Right cardiac atrium (tissue), 5 donors: ENCODE measurements around the gene CLTRN. TPM values are rescaled to one million over a fixed set of nuclear protein-coding genes. Genes with fewer than 3 reads are reported as not detected.
"Not testable (repeated sequence)": the region's sequence is repeated elsewhere in the genome, so short reads cannot be mapped to it uniquely, and the experiment has no call there.

Experiments used
- ATAC-seq, 2 donors: fragments of 200-7000 bp; cut with Tn5 transposase; one replicate each; pipeline versions ENCODE4 v1.8.0 to v1.9.1; 2020; ENCODE audit warnings: moderate library complexity in 2 of 2, mild to moderate bottlenecking in 1 of 2
- DNase-seq, 3 donors: peaks; one replicate each; pipeline ENCODE4 v3.0.0-alpha.2; 2020
- H3K27ac ChIP-seq: one replicate; pipeline ENCODE4 v1.5.1; 2013; ENCODE audit warnings: mild to moderate bottlenecking, low read length, control low read depth, moderate library complexity
- H3K27me3 ChIP-seq: one replicate; pipeline ENCODE4 v1.6.1; 2013; ENCODE audit not compliant: control insufficient read depth, insufficient read depth
- H3K4me1 ChIP-seq: one replicate; pipeline ENCODE4 v1.6.1; 2013; ENCODE audit warnings: low read length; ENCODE audit not compliant: control insufficient read depth, insufficient read depth
- H3K4me3 ChIP-seq: one replicate; pipeline ENCODE4 v1.5.1; 2013; ENCODE audit warnings: low read length, control low read depth
- H3K9me3 ChIP-seq: one replicate; pipeline ENCODE4 v1.6.1; 2013; ENCODE audit warnings: low read length; ENCODE audit not compliant: control insufficient read depth
- WGBS: extraction: QIAGEN DNeasy Blood & Tissue Kit; methylation state at CpG from one replicate; pipeline ENCODE4 v1.1.7; 2013; 5-methylcytosine and 5-hydroxymethylcytosine counted together
- intact Hi-C, 4 donors: fragments of 100-400 bp; cut with DNase I; formaldehyde crosslinking; loops; one replicate each; pipeline versions ENCODE4 v1.11.0 to v1.14.0; 2022 to 2023
- polyA plus RNA-seq: library from polyadenylated mRNA; stranded (reverse); fragments of 200-250 nt; gene quantifications from one replicate; pipeline ENCODE4 v1.2.3, GENCODE V29; 2013
- total RNA-seq, 4 donors: library from RNA; stranded (reverse); fragmentation: NEBNext Ultra II Directional; extraction: Animal tissue kit (Norgen Biotek cat#: 25700); gene quantifications; one replicate each; pipeline ENCODE4 v1.2.1, GENCODE V29; 2021
- donor health status: healthy with polysubstance abuse.
- donor health status: DM: no; HTN: yes; CAD: no.
- donor health status: DM: no; HTN: no; CAD: no.
- donor health status: DM: no; HTN: yes; CAD: no; lungs with severe emphysema.
- donor health status: DM: yes; HTN: yes; CAD: no.

The CLTRN gene
- total and polyA plus RNA-seq, 5 donors, result 0.29 to 1.1 (median 0.67) TPM; not detected in 1

DNA sequence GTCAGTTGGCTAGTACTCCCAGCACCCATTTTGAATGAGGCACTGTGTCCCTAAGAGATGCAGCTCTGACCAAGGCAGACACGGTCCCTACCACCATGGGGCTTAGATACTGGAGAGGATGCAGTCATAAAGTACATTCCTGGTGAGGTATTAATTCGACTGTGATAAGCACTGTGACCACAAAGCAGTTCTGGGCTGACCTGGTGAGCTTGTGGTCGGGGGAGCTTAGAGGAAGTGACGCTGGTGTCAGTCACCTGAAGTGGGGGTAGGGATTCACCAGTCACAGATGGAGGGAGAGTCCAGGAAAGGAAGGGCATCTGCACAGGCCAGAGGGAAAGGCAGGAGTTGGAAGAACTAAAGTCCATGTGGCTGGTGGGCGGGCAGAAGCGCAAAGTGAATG lies 15.8 kb upstream of the CLTRN start:
- DNase-seq (no peak), ATAC-seq (no peak)
- H3K4me3 ChIP-seq, result no peak overlapping the region
- H3K27me3 ChIP-seq, result no peaks in the 10 kb centered on the region
- intact Hi-C loops, result no loop called here
- H3K4me1 ChIP-seq, result no peaks in the 10 kb centered on the region
- H3K27ac ChIP-seq, result no peak overlapping the region
- no peaks in the 10 kb centered on the region for H3K9me3 ChIP-seq
- WGBS, result 79% methylated on average over 6 of the region's 6 CpGs

DNA sequence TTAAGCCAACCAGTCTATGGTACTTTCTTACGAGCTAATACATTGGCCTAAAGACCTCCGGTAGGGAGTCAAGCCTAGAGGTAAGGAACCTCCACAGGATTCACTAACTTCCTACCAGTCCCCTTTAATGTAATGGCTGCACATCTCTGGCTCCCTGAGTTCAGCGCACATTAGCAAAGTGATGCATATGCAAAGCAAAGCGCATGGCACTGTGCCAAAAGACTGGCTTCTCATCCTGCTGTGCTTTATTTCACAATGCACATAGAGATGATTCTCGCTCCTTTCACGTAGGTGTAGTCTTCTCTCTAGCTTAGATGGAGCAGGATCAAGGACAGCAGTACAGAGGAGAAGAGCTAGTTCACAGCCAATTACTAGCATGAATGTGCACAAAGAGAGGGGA lies 14.6 kb upstream of the CLTRN start:
- Histone ChIP-seq H3K4me3 (no peak overlapping the region), H3K4me1 (no peaks in the 10 kb centered on the region), H3K9me3 (no peaks in the 10 kb centered on the region), H3K27ac (no peak overlapping the region), H3K27me3 (no peaks in the 10 kb centered on the region)
- no peak for ATAC-seq
- 93% methylated on average over 6 of the region's 6 CpGs for WGBS
- DNase-seq, result peak in 1 of 3 donors; percentile 52
- intact Hi-C loops, result no loop called here

DNA sequence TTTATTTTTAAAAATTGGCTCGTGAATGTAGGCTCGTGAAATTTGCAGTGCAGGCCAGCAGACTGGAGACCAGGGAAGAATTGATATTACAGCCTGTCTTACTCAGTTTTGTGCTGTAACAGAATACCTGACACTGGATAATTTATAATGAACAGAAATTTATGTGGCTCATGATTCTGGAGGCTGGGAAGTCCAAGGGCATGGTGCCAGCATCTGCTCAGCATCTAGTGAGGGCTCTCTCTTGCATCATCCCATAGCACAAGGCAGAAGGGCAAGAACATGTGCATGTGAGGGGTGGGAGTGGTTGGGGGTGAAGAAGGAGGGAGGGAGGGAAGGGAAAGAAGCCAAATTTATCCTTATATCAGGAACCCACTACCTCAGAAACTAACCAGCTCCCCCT lies 13.7 kb upstream of the CLTRN start:
- Histone ChIP-seq H3K27ac (no peak overlapping the region), H3K9me3 (no peaks in the 10 kb centered on the region), H3K4me1 (no peaks in the 10 kb centered on the region), H3K4me3 (no peak overlapping the region), H3K27me3 (no peaks in the 10 kb centered on the region)
- peak in 2 of 3 donors; percentile 22 to 40 for DNase-seq
- WGBS, result 88% methylated on average over 2 of the region's 2 CpGs
- intact Hi-C loops, result no loop called here
- ATAC-seq, result no peak

DNA sequence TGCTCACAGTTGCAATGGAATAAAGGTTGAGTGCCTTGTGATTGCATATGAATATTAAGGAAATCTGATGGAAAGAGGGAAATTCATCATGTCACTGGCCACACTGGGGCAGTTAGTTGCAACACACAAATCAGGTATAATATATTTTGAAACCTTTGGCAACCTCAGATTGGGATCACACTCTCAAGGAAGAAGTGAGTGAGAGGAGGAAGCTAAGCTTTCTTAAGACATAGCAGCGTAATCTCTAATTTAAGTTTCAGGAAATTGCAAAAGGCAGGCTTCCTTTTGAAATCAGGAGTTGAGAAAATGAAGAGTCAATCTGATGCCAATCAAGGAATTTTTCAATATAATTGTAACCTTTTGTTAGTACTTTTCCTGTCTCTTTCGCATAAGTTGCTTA lies 12.3 kb upstream of the CLTRN start:
- ATAC-seq (no peak), DNase-seq (no peak)
- Histone ChIP-seq H3K4me3 (no peak overlapping the region), H3K27ac (no peak overlapping the region), H3K4me1 (no peaks in the 10 kb centered on the region), H3K27me3 (no peaks in the 10 kb centered on the region), H3K9me3 (no peaks in the 10 kb centered on the region)
- intact Hi-C loops, result no loop called here
- 73% methylated on average over 2 of the region's 2 CpGs for WGBS

DNA sequence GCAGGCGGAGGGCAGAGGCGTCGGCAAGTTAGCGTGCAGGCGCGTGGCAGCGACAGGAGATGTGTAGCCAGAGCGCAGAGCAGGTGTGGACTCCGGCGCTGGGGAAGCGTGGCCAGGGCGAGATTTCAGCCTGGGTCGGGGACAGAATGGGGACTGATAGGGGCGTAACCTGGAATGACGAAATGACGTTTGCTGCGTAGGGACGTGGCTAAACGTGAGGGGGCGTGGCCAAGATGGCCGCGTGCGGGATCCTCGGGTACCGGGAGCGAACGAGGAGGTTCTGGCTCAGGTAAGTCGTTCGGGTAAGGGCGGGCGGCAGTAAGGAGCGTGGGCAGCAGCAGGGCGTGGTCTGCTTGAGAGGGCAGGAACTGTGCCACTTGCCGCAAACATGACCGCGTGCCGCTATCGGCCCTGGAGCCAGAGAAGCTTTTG lies 10.9 kb upstream of the CLTRN start:
- peak; percentile 88 to 94 (median 92) for DNase-seq
- H3K9me3 ChIP-seq, result no peaks in the 10 kb centered on the region
- ATAC-seq, result peak; percentile 85 to 88
- no peaks in the 10 kb centered on the region for H3K4me1 ChIP-seq
- peak overlapping the region; percentile 97 for H3K27ac ChIP-seq
- intact Hi-C loops, result no loop called here
- WGBS, result under 1% methylated on average over 38 of the region's 38 CpGs
- H3K4me3 ChIP-seq, result peak overlapping the region; percentile 51
- H3K27me3 ChIP-seq, result no peaks in the 10 kb centered on the region

DNA sequence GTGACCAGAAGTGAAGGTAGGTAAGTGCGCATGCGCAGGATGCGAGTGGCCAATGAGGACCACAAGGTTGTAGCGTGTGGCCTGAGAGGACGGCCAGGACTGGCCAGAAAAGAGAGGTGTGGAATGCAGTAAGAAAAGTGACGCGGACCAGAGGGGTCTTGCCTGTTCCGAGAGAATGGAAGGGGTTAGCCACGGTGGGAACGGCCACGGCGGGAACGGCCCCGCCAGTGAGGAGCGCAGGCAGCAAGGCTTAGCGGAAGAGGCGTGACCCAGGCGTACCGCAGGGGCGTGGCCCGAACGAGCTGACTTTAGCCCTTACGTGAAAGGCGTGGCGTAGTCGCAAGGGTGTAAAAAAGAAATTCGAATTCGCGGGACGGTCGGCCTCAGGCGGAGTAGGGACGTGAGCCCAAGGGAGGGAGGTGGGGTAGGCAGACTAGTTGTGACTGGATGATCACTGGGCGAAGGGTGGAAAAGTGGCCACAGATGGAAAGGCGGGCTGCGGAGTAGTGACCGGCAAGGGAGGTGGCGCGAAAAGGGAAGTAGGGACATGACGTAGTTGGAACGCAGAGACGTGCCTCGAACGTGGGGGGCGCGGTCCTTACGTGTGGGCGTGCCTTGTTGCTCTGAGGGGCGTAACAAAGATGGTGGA lies 10.4 kb upstream of the CLTRN start:
- Histone ChIP-seq H3K27ac (peak overlapping the region; percentile 97), H3K4me3 (peak overlapping the region; percentile 51), H3K27me3 (no peaks in the 10 kb centered on the region), H3K9me3 (no peaks in the 10 kb centered on the region), H3K4me1 (no peaks in the 10 kb centered on the region)
- DNase-seq (peak; percentile 97 to 98 (median 98)), ATAC-seq (peak; percentile 97)
- WGBS, result under 1% methylated on average over 49 of the region's 49 CpGs
- intact Hi-C loops, result no loop called here

DNA sequence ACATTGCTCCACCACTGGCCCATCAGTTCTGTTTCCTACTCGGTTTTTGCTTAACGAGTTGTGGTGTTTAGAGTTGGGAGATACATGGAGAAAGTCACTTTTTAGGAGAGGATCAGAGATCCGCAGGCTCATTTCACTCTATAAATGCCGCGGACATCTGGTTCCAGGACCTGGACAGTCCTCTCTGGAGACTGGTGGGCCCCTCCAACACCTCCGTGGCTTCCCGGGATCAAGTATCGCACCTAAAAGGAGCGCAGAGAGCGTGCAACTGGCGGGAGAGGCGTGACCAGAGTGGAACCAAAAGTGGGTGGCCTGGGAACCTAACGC lies 9.9 kb upstream of the CLTRN start:
- H3K4me3 ChIP-seq, result peak overlapping the region; percentile 51
- H3K27me3 ChIP-seq, result no peaks in the 10 kb centered on the region
- no peak for DNase-seq
- intact Hi-C loops, result no loop called here
- no peaks in the 10 kb centered on the region for H3K9me3 ChIP-seq
- H3K27ac ChIP-seq, result peak overlapping the region; percentile 90
- H3K4me1 ChIP-seq, result no peaks in the 10 kb centered on the region
- ATAC-seq, result no peak
- WGBS, result under 1% methylated on average over 13 of the region's 13 CpGs

DNA sequence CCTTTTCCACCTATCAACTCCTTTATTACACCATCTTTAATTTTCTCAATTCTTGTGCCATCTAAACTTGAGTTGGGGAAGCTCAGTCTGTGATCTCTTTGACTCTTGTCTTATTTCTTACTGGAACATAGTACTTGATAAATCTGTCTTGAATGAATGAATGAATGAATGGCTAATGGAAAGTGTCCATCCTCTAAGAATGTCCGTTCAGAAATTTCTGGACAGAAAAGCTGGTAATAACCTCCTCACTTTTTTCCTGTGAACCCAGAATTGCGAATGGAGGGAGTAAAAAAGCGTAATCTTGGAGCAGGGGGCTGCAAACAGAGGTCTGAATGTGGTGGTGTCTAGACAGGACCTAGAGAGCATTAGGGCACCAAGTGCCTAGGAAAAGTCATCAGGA lies 9.4 kb upstream of the CLTRN start:
- Histone ChIP-seq H3K4me1 (no peaks in the 10 kb centered on the region), H3K9me3 (no peaks in the 10 kb centered on the region), H3K4me3 (peak overlapping the region; percentile 51), H3K27me3 (no peaks in the 10 kb centered on the region), H3K27ac (peak overlapping the region; percentile 90)
- intact Hi-C loops, result no loop called here
- ATAC-seq, result no peak
- DNase-seq, result no peak
- WGBS, result 54% methylated on average over 3 of the region's 3 CpGs

DNA sequence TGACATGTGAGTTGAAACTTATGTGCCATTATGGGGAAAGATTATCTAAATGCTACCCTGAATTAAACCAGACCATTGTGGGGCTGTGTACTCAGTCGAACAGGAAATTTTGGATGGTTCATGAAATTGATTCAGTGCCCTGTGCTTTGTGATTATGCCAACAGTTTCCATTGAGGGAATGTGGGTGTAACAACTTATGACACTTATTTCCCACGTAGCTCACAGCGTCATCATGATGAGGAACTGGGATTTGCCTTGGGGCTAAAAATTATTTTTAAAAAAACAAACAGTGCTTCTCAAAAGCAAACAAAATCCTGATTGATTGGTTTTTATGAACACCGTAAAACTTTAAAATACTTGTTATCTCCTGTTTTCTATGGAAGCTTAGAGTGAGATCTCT lies 8.3 kb upstream of the CLTRN start:
- no peaks in the 10 kb centered on the region for H3K27me3 ChIP-seq
- no peak for ATAC-seq
- intact Hi-C loops, result no loop called here
- no peaks in the 10 kb centered on the region for H3K9me3 ChIP-seq
- no peak for DNase-seq
- H3K4me3 ChIP-seq, result no peak overlapping the region
- H3K27ac ChIP-seq, result no peak overlapping the region
- 91% methylated on average over 4 of the region's 4 CpGs for WGBS
- H3K4me1 ChIP-seq, result no peaks in the 10 kb centered on the region

DNA sequence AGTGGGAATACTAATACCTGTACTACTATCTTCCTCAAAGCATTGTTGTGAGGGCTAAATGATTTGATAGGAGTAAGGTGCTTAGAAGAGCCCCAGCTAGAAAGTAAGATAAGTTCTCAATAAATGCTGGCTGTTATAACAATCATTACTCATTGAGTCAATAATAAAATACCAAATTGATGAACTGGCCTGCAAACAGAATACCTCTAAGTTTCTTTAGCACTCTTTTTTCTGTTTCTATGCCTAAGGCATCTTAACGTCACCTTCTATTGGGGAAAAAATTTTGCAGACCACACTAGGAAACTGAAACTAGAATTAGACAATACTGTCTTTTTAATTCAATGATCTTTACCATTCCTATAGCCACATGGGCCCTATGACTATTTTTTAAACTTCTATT lies 1.2 kb downstream of the CLTRN start:
- Histone ChIP-seq H3K4me1 (no peaks in the 10 kb centered on the region), H3K9me3 (no peaks in the 10 kb centered on the region), H3K27ac (no peak overlapping the region), H3K27me3 (no peaks in the 10 kb centered on the region), H3K4me3 (no peak overlapping the region)
- DNase-seq (no peak), ATAC-seq (no peak)
- intact Hi-C loops, result no loop called here
- 91% methylated on average over 1 of the region's 1 CpG for WGBS

DNA sequence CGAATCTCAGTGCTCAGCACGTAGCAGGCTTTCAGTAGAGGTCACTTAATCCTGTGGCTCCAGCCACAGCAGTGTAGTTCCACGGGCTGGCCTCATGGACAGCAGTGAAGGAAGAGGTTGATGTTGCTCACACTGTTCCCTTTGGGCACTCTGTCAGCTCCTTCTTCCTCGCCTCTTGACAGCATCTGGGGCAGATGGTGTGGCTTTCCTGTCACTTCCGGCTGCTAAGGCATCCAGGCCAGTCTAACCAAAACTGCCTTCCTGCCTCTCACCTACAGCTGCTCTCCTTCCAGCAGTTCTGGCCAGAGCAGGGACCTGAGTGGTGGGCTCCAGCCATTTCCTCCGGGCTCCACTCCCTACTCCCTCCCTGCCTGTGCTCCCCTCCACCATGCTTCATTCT lies 9.8 kb downstream of the CLTRN start:
- H3K4me3 ChIP-seq, intact Hi-C loops, H3K27me3 ChIP-seq, H3K9me3 ChIP-seq, H3K27ac ChIP-seq, DNase-seq, ATAC-seq, H3K4me1 ChIP-seq: not testable (repeated sequence)
- WGBS, result 63% methylated on average over 5 of the region's 6 CpGs

DNA sequence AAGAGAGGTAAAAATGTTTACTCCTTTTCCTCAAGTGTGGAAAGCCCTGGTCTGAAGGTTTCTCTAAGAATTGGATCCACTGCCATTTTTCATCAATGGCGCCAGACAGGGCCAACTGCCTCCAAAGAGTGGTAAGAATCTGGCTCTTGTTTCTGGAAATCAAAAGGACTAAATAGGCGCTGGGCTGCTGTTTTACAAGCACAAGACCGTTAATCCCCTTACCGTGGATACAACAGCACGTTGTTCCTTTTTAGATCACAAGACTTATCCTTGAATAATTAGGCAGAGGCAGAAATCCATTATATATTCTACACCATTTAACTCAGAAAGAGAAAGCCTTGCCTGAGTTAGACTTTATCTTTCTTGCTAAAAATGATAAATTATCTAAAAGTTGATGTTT lies 10.6 kb downstream of the CLTRN start:
- no peaks in the 10 kb centered on the region for H3K27me3 ChIP-seq
- DNase-seq (no peak), ATAC-seq (no peak)
- H3K27ac ChIP-seq, result no peak overlapping the region
- no peaks in the 10 kb centered on the region for H3K4me1 ChIP-seq
- H3K4me3 ChIP-seq, result no peak overlapping the region
- H3K9me3 ChIP-seq, result no peaks in the 10 kb centered on the region
- WGBS, result 74% methylated on average over 5 of the region's 5 CpGs
- intact Hi-C loops, result no loop called here
